ENCODE measurements around the gene BMPR1B. TPM values are rescaled to one million over a fixed set of nuclear protein-coding genes. Genes with fewer than 3 reads are reported as not detected.

Gene BMPR1B
- total RNA-seq, 3 donors from 2014 or later (not counting 1 experiment from before 2014, with no cell fraction given), result 0.25 TPM; not detected in 2

DNA sequence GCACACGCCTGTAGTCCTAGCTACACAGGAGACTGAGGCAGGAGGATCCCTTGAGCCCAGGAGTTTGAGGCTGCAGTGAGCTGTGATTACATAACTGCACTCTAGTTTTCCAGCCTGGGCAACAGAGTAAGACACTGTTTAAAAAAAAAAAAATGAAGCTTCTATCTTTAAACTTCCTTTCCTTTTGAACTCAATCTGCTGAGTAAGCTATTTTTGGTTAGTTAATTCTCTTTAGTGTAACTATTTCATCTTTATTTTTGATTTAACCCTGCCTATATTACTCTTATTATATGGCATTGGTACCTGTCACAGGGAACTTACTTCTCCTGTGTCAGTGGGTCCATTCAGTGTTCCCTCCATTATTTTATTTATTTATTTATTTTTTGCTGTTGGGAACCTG is 160.8 kb downstream of the BMPR1B start:
- Mint-ChIP-seq H3K27ac (no peak overlapping the region), H3K4me1 (peaks cover 2 to 6% of the 10 kb centered on the region in 2 donors), H3K4me3 (no peak overlapping the region), H3K27me3 (ENCODE audit: low read depth in 2 of 2) (no peaks in the 10 kb centered on the region), H3K9me3 (no peaks in the 10 kb centered on the region), H3K36me3 (peaks cover 7% of the 10 kb centered on the region)
- Histone ChIP-seq H3K4me1 (ENCODE audit: control insufficient read depth, insufficient read depth, low read length) (no peaks in the 10 kb centered on the region), H3K27ac (ENCODE audit: low read length) (no peak overlapping the region), H3K9me3 (ENCODE audit: control insufficient read depth, insufficient read depth, low read length) (peaks cover 8% of the 10 kb centered on the region), H3K4me3 (ENCODE audit: low read length) (no peak overlapping the region), H3K27me3 (ENCODE audit: control insufficient read depth, insufficient read depth, low read length) (no peaks in the 10 kb centered on the region), H3K36me3 (ENCODE audit: control insufficient read depth, insufficient read depth, low read length) (no peaks in the 10 kb centered on the region)
- WGBS (ENCODE audit: insufficient coverage), result 83% methylated on average over 1 of the region's 1 CpG
- ATAC-seq (no peak), DNase-seq (no peak)
- TF ChIP-seq, protein P1, sequence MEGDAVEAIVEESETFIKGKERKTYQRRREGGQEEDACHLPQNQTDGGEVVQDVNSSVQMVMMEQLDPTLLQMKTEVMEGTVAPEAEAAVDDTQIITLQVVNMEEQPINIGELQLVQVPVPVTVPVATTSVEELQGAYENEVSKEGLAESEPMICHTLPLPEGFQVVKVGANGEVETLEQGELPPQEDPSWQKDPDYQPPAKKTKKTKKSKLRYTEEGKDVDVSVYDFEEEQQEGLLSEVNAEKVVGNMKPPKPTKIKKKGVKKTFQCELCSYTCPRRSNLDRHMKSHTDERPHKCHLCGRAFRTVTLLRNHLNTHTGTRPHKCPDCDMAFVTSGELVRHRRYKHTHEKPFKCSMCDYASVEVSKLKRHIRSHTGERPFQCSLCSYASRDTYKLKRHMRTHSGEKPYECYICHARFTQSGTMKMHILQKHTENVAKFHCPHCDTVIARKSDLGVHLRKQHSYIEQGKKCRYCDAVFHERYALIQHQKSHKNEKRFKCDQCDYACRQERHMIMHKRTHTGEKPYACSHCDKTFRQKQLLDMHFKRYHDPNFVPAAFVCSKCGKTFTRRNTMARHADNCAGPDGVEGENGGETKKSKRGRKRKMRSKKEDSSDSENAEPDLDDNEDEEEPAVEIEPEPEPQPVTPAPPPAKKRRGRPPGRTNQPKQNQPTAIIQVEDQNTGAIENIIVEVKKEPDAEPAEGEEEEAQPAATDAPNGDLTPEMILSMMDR (IDR thresholded peaks at IDR 0.05), result no peak
- intact Hi-C loops (cut with micrococcal nuclease), result no loop called here

DNA sequence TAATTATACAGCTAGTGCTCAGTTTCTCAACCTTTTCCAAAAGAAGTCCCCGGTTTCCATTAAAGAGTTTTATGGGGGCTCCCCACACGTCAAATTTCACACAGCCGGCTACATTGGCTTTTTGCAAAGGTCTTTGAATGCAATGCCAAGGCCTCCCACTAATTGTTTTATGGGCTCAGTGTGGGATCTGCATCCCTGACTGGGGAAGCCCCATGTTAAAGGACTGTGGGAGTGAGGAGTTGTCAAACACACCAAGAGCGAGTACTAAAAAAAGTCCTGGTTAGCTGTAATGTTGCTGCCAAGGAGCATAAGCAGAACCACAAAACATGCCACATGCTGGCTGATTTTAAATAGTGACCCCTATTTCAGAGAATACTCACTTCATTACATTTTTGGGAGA is 162.6 kb downstream of the BMPR1B start:
- Histone ChIP-seq H3K4me1 (ENCODE audit: control insufficient read depth, insufficient read depth, low read length) (no peaks in the 10 kb centered on the region), H3K36me3 (ENCODE audit: control insufficient read depth, insufficient read depth, low read length) (no peaks in the 10 kb centered on the region), H3K27ac (ENCODE audit: low read length) (no peak overlapping the region), H3K27me3 (ENCODE audit: control insufficient read depth, insufficient read depth, low read length) (no peaks in the 10 kb centered on the region), H3K4me3 (ENCODE audit: low read length) (no peak overlapping the region), H3K9me3 (ENCODE audit: control insufficient read depth, insufficient read depth, low read length) (peaks cover 8% of the 10 kb centered on the region)
- Mint-ChIP-seq H3K27ac (no peak overlapping the region), H3K27me3 (ENCODE audit: low read depth in 2 of 2) (no peaks in the 10 kb centered on the region), H3K4me3 (no peak overlapping the region), H3K4me1 (no peaks in the 10 kb centered on the region), H3K36me3 (peaks cover 7% of the 10 kb centered on the region), H3K9me3 (no peaks in the 10 kb centered on the region)
- ATAC-seq (no peak), DNase-seq (no peak)
- 93% methylated on average over 4 of the region's 4 CpGs for WGBS (ENCODE audit: insufficient coverage)
- TF ChIP-seq, protein P1 (IDR thresholded peaks at IDR 0.05), result no peak
- intact Hi-C loops (cut with micrococcal nuclease), result no loop called here

DNA sequence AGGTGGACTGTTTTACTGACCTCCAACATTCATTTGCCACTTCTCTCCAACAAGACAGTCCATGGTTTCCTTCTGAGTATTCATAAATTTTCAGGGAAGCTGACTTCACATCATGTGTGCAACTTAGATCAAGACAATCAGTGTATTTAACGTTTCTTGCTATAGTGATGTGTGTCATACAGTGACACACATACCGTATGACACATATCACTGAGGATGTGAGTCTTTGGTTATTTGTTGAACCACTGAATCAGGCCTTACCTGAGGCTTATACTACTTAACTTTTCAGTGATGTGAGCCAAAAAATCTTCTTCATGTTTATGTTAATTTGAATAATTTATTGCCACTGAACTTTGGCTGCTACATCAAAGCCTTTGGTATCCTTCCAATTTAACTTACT is 166.8 kb downstream of the BMPR1B start:
- Mint-ChIP-seq H3K4me3 (no peak overlapping the region), H3K4me1 (no peaks in the 10 kb centered on the region), H3K9me3 (no peaks in the 10 kb centered on the region), H3K36me3 (no peaks in the 10 kb centered on the region), H3K27ac (no peak overlapping the region), H3K27me3 (ENCODE audit: low read depth in 2 of 2) (no peaks in the 10 kb centered on the region)
- ATAC-seq (no peak), DNase-seq (no peak)
- TF ChIP-seq, protein P1 (IDR thresholded peaks at IDR 0.05), result no peak
- Histone ChIP-seq H3K4me1 (ENCODE audit: control insufficient read depth, insufficient read depth, low read length) (no peaks in the 10 kb centered on the region), H3K27ac (ENCODE audit: low read length) (no peak overlapping the region), H3K4me3 (ENCODE audit: low read length) (no peak overlapping the region), H3K36me3 (ENCODE audit: control insufficient read depth, insufficient read depth, low read length) (no peaks in the 10 kb centered on the region), H3K27me3 (ENCODE audit: control insufficient read depth, insufficient read depth, low read length) (no peaks in the 10 kb centered on the region), H3K9me3 (ENCODE audit: control insufficient read depth, insufficient read depth, low read length) (no peaks in the 10 kb centered on the region)
- WGBS (ENCODE audit: insufficient coverage), result 75% methylated on average over 2 of the region's 2 CpGs
- intact Hi-C loops (cut with micrococcal nuclease), result no loop called here

DNA sequence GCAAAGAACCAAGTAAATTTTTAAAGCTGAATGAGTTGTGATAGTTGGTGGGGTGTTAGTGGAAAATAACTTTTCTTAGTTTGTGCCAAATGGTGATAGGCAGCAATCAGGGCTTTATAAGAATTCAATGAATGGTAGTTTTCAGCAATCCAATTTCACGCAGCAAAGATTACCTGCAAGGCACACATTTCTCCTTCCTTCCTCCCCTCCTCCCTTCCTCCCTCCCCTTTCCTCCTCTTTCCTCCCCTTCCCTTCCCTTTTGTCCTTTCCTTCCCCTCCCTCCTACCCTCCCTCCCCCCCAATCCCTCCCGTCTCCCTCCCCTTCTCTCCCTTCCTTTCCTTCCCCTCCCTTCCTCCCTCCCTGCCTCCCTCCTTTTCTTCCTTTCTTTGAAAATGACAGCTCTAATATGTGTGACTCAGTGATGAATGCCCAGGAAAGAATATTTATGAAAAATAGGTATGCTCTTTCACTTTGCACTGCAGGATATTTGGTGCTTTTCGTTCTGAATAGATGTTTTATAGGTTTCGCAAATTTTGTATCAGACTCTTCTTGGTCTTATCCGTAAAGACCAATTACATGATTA is 168.1 kb downstream of the BMPR1B start:
- Mint-ChIP-seq H3K36me3 (no peaks in the 10 kb centered on the region), H3K4me1 (no peaks in the 10 kb centered on the region), H3K27me3 (ENCODE audit: low read depth in 2 of 2) (no peaks in the 10 kb centered on the region), H3K4me3 (no peak overlapping the region), H3K9me3 (no peaks in the 10 kb centered on the region), H3K27ac (no peak overlapping the region)
- no peaks in the 10 kb centered on the region for H3K27me3 ChIP-seq (ENCODE audit: control insufficient read depth, insufficient read depth, low read length)
- no peak overlapping the region for H3K4me3 ChIP-seq (ENCODE audit: low read length)
- intact Hi-C loops (cut with micrococcal nuclease), result no loop called here
- DNase-seq, result no peak
- no peaks in the 10 kb centered on the region for H3K4me1 ChIP-seq (ENCODE audit: control insufficient read depth, insufficient read depth, low read length)
- H3K9me3 ChIP-seq (ENCODE audit: control insufficient read depth, insufficient read depth, low read length), result no peaks in the 10 kb centered on the region
- TF ChIP-seq, protein P1 (IDR thresholded peaks at IDR 0.05), result no peak
- WGBS (ENCODE audit: insufficient coverage), result 86% methylated on average over 4 of the region's 5 CpGs
- no peaks in the 10 kb centered on the region for H3K36me3 ChIP-seq (ENCODE audit: control insufficient read depth, insufficient read depth, low read length)
- ATAC-seq, result no peak
- no peak overlapping the region for H3K27ac ChIP-seq (ENCODE audit: low read length)

Data from natural killer cell (primary cell).